ENCODE results near the gene IL4.

GRCh38 chr5:132675936-132676689 is 2.3 kb downstream of the IL4 start:
- TF ChIP-seq POLR2A (IDR thresholded peaks at IDR 0.05) (no peak), CTCF (IDR thresholded peaks at IDR 0.05) (no peak), EP300 (IDR thresholded peaks at IDR 0.05) (no peak)
